ENCODE data around the gene SLC66A3. TPM values are rescaled to one million over a fixed set of nuclear protein-coding genes. Genes with fewer than 3 reads are reported as not detected.

The SLC66A3 gene
- total and polyA plus RNA-seq, 4 donors: 6.7 to 17.6 (median 9.3) TPM

DNA sequence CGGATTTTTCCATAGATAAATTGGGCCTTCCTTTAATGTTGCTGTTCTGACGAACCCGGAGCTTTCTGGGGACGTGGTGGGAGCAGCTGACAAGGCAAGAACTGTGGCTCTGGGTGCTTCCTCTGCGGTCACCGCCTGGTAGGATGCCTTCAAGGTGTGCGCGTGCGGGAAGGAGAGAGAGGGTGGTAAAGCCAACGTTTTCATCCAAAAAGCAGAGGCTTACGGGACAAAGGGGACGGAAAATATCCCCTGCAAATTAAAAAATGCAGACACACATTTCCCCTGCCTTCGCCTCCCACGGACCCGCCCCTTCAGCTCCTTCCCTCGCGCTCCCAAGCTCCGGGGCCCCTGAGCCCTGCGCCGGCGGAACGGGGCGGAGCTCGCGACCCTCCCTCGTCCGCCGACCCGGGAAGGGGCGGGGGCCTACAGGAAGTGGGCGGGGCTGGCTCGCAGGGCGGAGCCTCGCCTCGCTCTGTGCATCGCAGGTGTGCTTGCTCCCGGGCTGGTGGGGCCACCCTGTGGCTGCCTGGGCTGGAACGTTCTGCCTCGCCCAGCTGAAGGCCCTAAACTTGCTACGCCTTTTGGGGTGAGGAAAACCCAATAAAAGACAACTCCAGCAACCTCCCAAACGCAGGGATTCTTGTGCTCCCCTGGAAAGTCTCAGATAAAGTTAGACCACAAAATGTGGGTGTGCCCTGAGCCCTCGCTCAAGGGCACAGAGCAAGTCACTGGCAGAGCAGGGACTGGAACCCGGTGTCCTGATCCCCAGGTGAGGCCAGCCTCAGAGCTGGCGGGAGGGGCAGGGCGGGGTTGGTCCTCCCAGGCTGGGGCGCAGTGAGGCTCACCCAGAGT, 25.4 kb upstream of the SLC66A3 start:
- Histone ChIP-seq H3K36me3 (ENCODE audit: control insufficient read depth in 4 of 4, insufficient read depth in 3 of 4, low read depth in 1 of 4, low read length in 3 of 4) (no peaks in the 10 kb centered on the region), H3K4me1 (ENCODE audit: control insufficient read depth in 4 of 4, insufficient read depth in 4 of 4, low read length in 3 of 4) (peaks cover 5 to 20% (median 12%) of the 10 kb centered on the region in 4 donors), H3K9me3 (ENCODE audit: control insufficient read depth in 4 of 4, low read length in 3 of 4) (no peaks in the 10 kb centered on the region), H3K9ac (ENCODE audit: low read depth in 1 of 2, low read length in 2 of 2) (no peak overlapping the region), H3K27ac (ENCODE audit: low read depth in 1 of 2, low read length in 2 of 2) (no peak overlapping the region), H3K27me3 (ENCODE audit: control insufficient read depth in 4 of 4, insufficient read depth in 4 of 4, low read length in 3 of 4) (no peaks in the 10 kb centered on the region), H3K4me3 (ENCODE audit: low read depth in 1 of 3, low read length in 3 of 3) (peak overlapping the region in 2 of 3 donors; percentile 39 to 46)
- DNase-seq (ENCODE audit: low spot score): peak; percentile 69
- TF ChIP-seq, protein P1, sequence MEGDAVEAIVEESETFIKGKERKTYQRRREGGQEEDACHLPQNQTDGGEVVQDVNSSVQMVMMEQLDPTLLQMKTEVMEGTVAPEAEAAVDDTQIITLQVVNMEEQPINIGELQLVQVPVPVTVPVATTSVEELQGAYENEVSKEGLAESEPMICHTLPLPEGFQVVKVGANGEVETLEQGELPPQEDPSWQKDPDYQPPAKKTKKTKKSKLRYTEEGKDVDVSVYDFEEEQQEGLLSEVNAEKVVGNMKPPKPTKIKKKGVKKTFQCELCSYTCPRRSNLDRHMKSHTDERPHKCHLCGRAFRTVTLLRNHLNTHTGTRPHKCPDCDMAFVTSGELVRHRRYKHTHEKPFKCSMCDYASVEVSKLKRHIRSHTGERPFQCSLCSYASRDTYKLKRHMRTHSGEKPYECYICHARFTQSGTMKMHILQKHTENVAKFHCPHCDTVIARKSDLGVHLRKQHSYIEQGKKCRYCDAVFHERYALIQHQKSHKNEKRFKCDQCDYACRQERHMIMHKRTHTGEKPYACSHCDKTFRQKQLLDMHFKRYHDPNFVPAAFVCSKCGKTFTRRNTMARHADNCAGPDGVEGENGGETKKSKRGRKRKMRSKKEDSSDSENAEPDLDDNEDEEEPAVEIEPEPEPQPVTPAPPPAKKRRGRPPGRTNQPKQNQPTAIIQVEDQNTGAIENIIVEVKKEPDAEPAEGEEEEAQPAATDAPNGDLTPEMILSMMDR (IDR thresholded peaks at IDR 0.05; ENCODE audit: low read depth, low read length, missing input control): peak; percentile 26
- TF ChIP-seq HNF4G (IDR thresholded peaks at IDR 0.05): no peak
- TF ChIP-seq RAD21 (IDR thresholded peaks at IDR 0.05): peak; percentile 59 to 75
- 13% methylated on average over 46 of the region's 46 CpGs for WGBS

DNA sequence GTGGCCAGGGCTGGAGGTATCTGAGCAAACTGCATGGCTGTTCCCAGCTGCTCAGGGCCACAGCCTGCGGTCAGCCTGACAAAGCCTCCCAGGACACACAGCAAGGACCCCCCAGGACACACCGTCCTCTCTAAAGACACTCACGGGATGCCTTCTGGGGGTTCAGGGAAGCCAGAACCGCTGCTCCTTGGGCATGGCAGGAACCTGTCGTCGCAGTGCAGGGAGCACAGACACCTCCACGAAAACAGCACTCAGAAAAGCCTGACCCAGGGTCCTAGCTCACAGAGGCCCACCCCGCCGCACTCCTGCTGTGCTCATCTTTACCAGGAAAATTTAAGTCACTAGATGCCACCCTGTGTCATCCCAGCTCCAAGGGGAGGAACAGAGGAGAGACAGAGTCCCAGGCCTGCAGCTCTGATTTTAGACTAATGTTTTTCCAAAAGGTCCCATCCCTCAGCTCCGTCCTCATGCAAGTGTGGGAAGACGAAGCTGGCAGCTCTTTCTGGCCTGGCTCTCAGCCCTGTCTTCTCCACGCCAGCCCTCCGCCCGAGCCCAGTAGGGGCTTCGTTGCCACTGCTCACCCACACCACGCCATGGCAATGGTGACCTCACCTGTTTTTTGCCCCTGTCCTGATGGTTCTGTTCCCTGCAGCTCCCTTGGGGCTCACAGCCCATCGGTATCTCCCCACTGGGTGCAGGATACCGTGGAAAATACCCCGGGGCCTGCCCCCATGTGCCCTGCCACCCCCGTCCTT, 23.9 kb upstream of the SLC66A3 start:
- DNase-seq (ENCODE audit: low spot score): no peak
- Histone ChIP-seq H3K9ac (ENCODE audit: low read depth in 1 of 2, low read length in 2 of 2) (no peak overlapping the region), H3K9me3 (ENCODE audit: control insufficient read depth in 4 of 4, low read length in 3 of 4) (no peaks in the 10 kb centered on the region), H3K27ac (ENCODE audit: low read depth in 1 of 2, low read length in 2 of 2) (no peak overlapping the region), H3K36me3 (ENCODE audit: control insufficient read depth in 4 of 4, insufficient read depth in 3 of 4, low read depth in 1 of 4, low read length in 3 of 4) (no peaks in the 10 kb centered on the region), H3K4me3 (ENCODE audit: low read depth in 1 of 3, low read length in 3 of 3) (no peak overlapping the region), H3K27me3 (ENCODE audit: control insufficient read depth in 4 of 4, insufficient read depth in 4 of 4, low read length in 3 of 4) (no peaks in the 10 kb centered on the region), H3K4me1 (ENCODE audit: control insufficient read depth in 4 of 4, insufficient read depth in 4 of 4, low read length in 3 of 4) (peaks cover 5 to 20% (median 12%) of the 10 kb centered on the region in 4 donors)
- TF ChIP-seq SP1 (IDR thresholded peaks at IDR 0.05) (no peak), FOXA1 (IDR thresholded peaks at IDR 0.05) (no peak), HNF4G (IDR thresholded peaks at IDR 0.05) (no peak), RAD21 (IDR thresholded peaks at IDR 0.05) (no peak), HNF4A (conservative IDR thresholded peaks at IDR 0.05) (no peak), GABPA (IDR thresholded peaks at IDR 0.05 in 1 of 2, conservative IDR thresholded peaks at IDR 0.05 in 1 of 2) (no peak), TAF1 (conservative IDR thresholded peaks at IDR 0.05) (no peak), YY1 (IDR thresholded peaks at IDR 0.05) (no peak), RXRA (IDR thresholded peaks at IDR 0.05) (no peak), FOXA2 (IDR thresholded peaks at IDR 0.05) (no peak), EGR1 (IDR thresholded peaks at IDR 0.05; ENCODE audit: low read depth in 2 of 2) (no peak), NR2F2 (IDR thresholded peaks at IDR 0.05) (no peak), JUND (IDR thresholded peaks at IDR 0.05) (no peak)
- TF ChIP-seq, protein P2, sequence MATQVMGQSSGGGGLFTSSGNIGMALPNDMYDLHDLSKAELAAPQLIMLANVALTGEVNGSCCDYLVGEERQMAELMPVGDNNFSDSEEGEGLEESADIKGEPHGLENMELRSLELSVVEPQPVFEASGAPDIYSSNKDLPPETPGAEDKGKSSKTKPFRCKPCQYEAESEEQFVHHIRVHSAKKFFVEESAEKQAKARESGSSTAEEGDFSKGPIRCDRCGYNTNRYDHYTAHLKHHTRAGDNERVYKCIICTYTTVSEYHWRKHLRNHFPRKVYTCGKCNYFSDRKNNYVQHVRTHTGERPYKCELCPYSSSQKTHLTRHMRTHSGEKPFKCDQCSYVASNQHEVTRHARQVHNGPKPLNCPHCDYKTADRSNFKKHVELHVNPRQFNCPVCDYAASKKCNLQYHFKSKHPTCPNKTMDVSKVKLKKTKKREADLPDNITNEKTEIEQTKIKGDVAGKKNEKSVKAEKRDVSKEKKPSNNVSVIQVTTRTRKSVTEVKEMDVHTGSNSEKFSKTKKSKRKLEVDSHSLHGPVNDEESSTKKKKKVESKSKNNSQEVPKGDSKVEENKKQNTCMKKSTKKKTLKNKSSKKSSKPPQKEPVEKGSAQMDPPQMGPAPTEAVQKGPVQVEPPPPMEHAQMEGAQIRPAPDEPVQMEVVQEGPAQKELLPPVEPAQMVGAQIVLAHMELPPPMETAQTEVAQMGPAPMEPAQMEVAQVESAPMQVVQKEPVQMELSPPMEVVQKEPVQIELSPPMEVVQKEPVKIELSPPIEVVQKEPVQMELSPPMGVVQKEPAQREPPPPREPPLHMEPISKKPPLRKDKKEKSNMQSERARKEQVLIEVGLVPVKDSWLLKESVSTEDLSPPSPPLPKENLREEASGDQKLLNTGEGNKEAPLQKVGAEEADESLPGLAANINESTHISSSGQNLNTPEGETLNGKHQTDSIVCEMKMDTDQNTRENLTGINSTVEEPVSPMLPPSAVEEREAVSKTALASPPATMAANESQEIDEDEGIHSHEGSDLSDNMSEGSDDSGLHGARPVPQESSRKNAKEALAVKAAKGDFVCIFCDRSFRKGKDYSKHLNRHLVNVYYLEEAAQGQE (IDR thresholded peaks at IDR 0.05): no peak
- TF ChIP-seq, protein P1 (IDR thresholded peaks at IDR 0.05; ENCODE audit: low read depth, low read length, missing input control): no peak
- TF ChIP-seq, protein P3, sequence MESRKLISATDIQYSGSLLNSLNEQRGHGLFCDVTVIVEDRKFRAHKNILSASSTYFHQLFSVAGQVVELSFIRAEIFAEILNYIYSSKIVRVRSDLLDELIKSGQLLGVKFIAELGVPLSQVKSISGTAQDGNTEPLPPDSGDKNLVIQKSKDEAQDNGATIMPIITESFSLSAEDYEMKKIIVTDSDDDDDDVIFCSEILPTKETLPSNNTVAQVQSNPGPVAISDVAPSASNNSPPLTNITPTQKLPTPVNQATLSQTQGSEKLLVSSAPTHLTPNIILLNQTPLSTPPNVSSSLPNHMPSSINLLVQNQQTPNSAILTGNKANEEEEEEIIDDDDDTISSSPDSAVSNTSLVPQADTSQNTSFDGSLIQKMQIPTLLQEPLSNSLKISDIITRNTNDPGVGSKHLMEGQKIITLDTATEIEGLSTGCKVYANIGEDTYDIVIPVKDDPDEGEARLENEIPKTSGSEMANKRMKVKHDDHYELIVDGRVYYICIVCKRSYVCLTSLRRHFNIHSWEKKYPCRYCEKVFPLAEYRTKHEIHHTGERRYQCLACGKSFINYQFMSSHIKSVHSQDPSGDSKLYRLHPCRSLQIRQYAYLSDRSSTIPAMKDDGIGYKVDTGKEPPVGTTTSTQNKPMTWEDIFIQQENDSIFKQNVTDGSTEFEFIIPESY (IDR thresholded peaks at IDR 0.05): no peak
- TF ChIP-seq, protein P4, sequence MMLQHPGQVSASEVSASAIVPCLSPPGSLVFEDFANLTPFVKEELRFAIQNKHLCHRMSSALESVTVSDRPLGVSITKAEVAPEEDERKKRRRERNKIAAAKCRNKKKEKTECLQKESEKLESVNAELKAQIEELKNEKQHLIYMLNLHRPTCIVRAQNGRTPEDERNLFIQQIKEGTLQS (IDR thresholded peaks at IDR 0.05): no peak
- TF ChIP-seq, protein P5, sequence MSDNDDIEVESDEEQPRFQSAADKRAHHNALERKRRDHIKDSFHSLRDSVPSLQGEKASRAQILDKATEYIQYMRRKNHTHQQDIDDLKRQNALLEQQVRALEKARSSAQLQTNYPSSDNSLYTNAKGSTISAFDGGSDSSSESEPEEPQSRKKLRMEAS (IDR thresholded peaks at IDR 0.05): no peak
- WGBS: 94% methylated on average over 20 of the region's 20 CpGs
